GM21825 (cell line): ENCODE results near the gene PICK1.
A peak's percentile ranks its signal among the peaks of the same experiment; 100 is the strongest.

ENCODE experiments used
- ATAC-seq: cut with Tn5 transposase; IDR thresholded peaks from one replicate; pipeline ENCODE4 v1.9.1; 2021; ENCODE audit warnings: mild to moderate bottlenecking, moderate library complexity; ENCODE audit not compliant: unreplicated experiment

PICK1 gene

DNA sequence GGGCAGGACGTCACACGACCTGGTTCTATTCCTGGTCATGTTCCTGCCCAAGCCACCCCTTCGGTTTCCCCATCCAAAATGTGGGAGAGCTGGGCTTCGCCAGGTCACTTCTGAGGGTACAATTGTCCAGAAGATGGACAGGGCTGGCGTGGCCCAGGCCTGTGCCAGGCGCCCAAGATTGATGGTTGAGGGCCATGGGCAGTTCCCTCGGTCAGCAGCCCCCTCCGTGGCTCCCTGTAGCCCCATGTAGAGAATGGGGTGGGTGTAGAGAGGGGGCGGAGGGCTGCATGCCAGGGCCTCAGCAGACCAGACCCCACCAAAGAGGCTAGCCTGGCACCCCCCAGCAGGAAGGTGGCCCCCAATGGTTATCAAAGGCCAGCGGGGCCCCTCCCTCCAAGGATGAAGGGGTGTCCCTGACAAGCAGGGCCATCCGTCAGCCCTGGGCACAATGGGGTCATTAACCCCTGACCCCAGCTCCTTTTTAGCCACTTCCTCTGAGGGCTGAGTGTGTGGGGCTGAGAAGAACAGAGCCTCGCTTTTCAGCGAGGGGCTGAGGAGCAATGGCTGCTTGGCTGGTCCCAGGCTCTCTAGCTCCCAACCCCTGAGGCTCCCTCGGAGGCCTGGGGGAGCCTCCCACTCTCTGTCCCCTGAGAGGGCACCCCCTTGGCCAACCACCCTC, 11.0 kb upstream of the PICK1 start:
- no peak for ATAC-seq

DNA sequence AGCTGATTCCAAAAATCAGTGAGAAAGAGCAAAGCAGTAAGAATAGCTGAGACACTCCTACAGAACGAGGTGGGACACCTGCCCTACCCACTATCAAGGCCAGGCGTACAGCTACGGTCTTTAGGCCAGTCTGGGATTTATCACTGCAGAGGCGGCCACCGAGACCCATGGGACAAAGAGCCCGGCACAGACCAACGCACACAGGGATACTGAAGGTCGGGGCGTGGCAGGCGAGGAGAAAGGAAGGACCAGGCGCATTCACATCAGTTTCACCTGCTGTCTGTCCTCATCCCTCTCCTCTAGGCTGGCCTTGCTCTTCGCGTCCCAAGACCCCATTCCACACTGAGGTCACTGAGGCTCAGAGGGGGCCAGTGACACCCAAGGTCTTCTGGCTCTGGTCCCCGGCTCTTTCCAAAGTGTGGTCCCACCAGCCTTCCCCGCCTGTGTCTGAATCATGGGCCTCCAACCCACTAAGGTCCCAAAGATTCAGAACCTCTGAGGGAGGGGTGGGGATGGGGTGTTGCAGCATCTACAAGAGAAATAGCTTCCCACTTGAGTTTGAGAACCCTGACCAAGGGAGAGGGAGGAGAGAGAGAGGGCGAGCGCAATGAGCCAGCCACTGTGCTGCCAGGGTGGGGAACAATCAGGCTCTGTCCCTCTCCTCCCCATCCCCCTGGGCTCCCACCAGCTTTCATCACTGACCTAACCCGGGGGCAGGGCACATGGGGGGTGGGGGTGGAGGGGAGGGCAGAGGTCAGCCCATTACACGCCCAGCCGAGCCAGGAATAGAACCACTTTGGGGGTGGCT, 7.2 kb upstream of the PICK1 start:
- no peak for ATAC-seq

DNA sequence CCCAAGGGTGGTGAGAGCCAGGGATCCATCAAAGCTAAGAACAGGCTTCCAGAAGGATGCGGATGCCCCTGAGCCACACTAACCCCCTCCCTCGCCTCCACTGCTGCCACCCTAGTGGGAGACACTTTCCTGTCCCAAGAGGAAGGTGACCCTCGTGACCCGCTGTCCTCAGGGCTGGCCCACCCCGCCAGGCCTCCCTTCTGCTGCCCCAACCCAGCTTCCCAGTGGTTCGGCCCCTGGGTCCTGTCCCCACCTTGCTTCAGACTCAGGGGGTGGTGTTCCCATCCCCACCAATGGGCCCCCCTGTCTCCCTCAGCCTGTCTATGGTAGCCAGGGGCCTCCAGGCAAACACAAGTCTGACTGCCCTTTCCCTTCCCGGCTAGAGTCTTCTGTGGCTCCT, 6.5 kb upstream of the PICK1 start:
- no peak for ATAC-seq

DNA sequence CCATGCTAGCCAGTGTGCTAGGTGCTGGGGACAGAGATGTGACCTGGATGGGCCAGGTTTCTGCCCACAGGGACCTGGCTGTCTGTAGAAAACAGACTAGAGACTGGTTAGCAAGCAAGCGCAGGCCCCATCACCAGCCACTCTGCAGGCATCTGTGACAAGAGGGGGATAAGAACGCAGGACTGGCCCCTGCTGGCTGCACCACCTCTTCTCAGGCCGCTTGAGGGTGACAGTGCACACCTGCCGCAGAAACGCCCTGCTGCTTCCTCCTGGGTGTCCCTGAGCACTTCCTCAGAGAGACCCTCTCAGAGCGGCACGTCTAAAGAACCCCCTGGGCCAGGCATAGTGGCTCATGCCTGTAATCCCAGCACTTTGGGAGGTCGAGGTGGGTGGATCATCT, 5.9 kb upstream of the PICK1 start:
- no peak for ATAC-seq

DNA sequence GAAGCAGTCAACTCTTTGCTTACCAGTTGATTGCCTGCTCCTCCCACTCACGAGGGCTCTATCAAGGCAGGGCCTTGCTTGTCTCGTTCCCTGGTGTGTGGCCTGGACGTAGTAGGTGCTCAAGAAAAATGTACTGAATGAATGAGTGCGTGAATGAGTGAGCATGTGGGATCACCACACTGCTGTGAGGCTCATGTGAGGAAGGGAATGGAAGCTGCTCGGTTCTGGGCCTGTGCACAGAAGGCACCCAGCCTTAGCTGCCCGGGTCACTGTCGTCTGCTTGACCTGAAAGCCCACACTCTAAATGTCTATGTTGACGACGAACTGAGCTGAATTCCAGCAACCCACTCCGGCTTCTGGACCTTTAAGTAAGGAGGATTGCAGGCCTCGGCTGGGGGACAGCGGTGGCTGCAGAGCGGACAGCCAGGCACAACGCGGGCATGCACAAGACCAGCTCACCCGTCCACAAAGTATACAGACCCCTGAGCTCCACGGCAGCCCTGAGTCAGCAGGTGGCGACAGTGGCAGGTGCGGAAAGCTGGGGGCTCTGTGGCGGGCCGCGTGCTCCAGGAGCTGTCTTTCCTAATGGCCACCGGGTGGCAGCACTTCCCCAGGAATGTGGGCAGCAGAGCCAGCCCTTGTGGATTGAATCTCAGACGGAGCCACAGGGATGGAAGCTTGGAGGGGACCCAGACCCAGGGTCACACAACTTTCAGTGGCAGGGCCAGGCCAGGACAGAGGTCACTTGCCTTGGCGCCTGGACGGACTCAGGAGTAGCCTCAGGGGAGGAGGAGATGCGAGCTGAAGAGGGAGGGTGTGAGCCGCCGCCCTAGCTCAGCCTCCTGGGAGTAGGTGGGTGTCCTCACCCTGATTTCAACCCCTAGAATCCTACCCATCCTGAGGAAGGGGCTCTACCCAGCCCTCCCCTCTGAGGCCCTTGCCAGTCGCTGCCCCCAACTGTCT, 5.0 kb upstream of the PICK1 start:
- peak; percentile 55 for ATAC-seq

DNA sequence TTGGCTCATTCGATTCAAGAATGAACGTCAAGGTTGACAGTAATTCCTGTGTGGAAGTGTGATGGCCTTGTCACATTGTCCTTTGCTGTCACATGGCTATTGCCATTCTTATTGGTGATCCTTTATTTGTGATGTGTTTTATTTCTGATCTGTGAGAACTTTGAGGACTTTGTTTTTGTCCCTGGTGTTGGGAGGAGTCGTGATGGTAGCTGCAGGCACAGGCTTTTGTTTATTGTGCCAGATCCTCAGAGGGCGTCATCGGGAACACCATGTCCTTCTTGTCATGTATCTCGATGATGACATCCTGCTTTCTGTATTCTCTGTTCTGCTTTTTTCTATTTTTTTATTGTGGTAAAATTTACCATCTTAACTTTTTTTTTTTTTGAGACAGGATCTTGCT, 5.6 kb downstream of the PICK1 start:
- no peak for ATAC-seq

DNA sequence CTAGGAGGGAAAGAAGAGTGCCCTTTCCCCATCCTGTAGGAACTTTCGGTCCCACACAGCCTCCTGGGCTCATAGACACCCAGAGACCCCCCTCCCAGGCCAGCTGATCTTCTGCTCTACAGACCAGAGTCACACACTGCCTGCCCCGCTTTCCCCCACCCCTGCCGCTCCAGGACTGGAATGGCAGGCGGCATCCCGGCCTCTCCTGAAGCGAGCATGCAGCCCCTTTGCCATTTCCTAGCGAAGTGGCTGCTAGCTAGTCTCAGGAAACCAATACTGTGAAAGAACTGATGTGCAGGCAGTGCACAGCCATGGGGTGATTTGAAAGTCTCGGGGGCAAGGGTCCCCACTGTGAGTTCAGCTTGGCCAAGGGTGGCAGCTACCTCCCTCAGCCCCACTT, 8.3 kb downstream of the PICK1 start:
- no peak for ATAC-seq

DNA sequence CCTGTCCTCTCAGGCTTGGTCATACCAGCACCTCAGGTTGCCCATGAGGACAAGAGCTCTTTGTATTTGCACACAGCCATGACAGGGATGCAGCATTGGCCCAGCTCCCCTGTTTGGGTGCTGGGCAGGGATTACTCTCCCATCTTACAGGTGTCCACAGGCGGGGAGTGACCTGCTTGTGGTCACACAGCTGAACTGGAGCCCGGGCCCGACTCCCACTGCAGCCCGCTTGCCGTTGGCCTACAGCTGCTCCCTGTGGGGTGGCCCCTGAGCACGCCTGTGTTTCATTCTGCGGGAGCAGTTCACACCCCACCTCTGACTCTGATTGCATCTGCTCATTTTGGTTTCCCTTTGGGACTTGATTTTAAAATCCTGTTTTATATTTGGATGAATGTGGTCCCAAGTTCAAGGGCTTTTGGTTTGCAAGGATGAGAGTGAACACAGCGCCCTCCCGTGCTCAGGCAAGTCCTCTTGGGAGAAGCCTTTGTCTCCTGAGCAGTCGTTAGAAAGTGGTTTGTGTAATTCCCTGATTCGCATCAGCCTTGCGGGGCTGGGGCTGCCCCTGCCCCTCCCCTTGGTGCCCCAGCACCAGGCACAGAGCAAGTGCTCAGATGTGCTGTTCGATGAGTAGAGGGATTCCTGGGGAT, 9.3 kb downstream of the PICK1 start:
- no peak for ATAC-seq

DNA sequence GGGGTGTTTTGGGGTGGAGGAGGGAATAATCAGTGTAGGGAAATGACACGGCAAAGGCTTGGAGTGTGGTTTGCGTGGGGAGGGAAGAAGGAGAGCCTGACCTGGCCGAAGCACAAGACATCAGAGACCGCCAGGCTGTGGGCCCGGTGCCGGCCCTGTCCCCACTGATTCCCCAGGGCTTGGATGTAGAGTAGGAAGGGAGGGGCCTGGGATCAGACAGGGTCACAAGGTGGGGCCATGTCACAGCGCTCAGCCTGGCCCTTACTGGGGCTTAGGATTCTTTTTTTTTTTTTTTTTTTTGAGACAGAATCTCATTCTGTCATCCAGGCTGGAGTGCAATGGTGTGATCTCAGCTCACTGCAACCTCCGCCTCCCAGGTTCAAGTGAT, 9.8 kb downstream of the PICK1 start:
- ATAC-seq: no peak

DNA sequence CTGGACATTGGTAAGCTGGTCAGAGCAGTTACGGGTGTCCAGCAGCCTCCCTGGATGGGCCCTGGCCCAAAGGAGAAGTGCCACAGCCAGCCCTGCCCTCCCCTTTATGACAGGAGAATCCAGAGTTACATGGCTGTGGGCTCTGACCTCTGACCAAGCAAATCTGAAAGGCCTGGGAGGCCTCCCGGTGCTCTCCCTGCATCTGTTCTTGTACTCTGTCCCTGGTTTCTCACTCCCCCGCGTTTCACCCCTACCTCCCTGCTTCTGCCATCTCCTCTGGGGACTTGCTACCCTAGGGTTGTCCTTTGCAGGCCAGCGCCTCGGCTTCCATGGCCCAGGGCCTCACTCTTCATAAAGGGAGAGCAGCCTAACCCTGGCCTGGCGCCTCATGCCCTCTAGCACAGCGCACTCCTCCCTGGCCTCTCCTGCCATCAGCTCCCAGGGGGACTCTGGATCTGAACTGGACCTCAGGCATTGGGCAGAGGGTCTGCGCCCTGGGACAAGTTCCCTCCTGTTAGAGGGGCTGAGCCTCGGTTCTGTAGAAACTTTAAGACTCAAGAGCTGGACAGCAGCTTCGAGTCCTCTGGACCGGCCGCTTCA, 10.7 kb downstream of the PICK1 start:
- ATAC-seq: no peak

DNA sequence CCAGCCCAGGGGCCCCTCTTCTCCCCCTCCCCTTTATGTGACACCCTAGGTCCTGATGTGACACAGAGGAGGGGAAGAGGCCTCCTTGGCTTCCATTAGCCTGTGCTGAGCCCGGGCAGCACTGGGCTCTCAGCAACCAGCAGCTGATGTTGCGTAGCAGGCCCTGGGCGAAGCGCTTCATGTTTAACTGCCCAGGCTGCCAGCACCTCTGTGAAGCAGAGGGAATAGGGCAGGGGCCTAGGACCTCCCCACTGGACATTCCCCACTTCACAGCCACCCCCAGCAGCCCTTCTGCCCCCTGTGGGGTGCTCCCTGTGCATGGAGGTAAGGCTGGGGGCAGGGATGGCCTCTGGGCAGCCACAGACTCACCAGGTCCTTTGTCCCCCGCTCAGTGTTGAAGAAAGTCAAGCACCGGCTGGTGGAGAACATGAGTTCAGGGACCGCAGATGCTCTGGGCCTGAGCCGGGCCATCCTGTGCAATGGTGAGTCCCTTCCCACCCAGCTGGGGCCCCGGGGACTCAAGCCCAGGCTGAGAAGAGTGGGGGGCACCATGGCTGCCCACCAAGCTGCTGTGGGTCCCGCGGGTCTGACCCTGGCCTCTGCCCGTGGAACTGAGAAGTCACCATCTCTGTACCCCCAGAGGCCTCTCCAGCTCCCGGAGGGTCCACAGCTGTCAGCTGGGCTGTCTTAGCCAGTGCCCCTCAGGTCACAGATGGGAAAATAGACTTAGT, 11.6 kb downstream of the PICK1 start:
- no peak for ATAC-seq

DNA sequence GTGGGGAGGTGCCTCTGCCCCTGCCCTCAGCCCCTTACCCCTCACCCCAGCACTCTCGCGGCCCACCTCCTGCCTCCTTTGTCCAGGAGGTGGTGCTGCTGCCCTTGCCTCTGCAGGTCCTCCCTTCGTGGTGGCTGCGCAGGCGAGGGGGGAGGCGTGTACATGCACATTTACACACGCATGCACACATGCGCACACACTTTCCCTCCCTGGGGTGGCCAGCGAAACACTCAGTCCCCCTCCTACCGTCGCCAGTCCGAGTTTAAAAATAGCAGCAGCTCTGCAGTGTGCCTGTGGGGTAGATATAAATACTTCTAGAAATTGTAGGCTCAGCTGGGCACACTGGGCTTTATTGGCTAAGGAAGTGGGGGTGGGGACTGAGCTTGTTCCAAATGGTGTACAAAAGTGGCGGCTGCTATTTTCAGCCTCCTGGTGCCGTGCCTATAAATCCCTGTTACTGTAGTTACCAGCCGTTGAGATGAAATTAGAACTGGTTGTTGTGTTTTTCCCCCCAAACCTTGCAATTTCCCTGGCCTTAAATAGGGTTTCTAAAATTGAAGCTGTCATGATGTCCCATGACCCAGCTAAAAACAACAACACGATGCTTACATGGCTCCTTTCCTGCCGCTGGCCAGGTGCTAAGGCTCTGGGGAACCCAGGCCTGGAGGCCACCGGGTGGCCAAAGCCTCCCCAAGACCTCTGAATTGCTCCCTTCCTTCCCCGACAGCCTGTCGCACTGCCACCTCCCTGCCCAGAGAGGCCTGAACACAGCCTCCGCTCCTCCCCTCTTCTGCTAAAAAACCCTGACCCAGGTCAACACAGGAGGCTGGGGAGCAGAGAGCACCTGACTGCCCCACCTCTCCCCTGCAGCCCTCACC, 12.4 kb downstream of the PICK1 start:
- ATAC-seq: no peak

DNA sequence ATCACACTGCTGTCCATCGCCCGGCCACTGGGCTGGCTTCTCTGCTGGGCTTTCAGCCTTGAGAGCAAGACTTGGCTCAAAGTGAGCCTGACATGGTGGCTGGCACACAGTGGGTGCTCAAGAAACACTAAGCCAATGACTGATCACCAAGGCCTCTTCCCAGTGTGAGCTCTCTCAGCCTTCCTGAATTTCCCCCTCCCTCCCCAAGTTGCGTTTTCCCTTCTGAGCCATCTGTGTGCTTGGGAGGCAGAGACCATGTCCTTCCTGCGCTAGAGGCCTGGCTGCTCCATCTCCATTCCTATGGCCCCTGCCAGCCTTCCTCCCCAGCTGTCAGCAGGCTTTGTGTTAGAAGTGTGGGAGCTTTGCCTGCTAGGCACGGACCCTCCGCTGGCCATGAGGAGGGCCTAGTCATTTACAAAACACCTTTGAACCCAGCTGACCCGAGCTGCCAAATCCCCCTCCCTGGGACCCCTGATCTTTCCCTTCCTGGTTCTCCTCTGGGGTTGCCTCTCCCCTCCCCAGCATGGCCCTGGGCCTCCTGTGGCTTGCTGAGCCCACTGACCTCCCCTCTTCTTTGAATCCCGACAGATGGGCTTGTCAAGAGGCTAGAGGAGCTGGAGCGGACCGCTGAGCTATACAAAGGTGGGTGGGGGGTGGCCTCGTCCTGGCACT, 13.2 kb downstream of the PICK1 start:
- ATAC-seq: no peak

DNA sequence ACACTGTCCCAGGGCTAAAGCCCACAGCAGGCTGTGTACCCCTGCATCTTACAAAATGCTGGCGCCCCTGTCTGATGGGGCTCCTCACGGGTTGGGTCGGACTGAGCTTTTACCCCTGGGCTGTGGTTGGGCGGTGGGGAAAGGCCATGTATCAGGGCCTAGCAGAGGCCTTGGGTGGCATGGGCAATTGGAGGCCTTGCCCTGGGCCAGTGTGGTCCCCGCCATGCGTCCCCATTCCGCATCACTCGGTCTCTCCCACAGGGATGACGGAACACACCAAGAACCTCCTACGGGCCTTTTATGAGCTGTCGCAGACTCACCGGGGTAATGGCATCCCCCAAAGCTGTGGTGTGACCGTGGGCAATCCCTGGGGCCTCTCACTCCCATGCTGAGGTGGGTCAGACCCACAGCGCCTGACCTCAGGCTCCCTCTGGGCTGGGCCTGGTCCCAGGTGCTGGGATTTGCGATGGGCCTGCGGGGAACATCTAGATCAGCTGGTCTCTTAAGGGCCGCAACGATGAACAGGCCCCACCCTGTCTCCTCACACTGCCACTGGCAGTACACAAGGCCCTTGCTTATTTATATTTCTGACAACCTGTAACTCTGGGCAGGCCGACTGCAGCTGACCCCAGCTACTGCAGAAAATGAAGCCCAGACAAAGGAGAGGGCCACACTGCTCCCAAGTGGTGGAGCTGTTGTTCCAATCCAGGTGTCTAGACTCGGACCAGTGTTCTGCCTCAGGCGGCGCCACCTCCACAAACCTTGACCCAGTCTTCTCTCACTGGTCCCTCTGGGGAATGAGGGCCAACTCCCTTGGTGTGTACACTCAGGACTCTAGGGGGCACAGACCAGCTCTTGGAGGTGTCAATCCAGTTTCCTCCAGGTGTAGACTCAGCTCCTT, 14.5 kb downstream of the PICK1 start:
- no peak for ATAC-seq

DNA sequence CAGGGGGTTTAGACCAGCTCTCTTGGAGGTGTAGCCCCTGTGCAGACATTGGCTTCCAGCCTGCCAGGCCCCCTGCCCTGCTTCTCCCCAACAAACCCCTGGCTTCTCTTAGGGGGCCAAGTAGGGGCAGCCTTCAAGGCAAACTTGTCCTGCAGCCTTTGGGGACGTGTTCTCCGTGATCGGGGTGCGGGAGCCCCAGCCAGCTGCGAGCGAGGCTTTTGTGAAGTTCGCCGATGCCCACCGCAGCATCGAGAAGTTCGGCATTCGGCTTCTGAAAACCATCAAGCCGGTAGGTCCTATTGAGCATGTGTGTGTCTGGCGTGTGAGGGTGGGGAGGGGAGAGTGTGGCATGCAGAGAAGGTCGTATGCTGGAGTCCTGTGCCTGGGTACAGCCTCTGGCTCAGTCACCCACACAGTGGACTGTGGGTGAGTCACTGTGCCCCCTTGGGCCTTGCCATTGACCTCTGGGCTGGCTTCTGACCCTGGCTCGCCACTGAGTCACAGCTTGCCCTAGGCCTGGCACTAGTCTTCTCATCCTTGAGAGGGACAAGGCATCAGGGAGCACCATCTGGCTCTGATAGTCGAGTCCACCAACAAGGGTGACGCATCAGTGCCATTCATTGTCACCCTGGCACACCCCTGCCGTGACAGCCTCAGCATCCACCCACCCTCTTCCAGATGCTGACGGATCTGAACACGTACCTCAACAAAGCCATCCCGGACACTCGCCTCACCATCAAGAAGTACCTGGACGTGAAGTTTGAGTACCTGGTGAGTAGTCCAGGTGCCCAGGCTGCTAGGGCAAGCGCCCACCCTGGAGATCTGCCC, 15.3 kb downstream of the PICK1 start:
- ATAC-seq: no peak
